TTC549 (cell line): ENCODE data around the gene SGIP1.
"Not testable (repeated sequence)": the region's sequence is repeated elsewhere in the genome, so short reads cannot be mapped to it uniquely, and the experiment has no call there.

ENCODE experiments used
- FAIRE-seq: peaks from 2 replicates; lab custom pipeline; 2012; peaks lifted over from hg19 to GRCh38; lab: Jason Lieb, UNC

The SGIP1 gene

GRCh38 chr1:66770240-66770639 lies 236.3 kb downstream of the SGIP1 start:
- no peak for FAIRE-seq

GRCh38 chr1:66770694-66771093 lies 236.7 kb downstream of the SGIP1 start:
- FAIRE-seq = no peak

- FAIRE-seq = no peak
Measured at GRCh38 chr1:66773227-66773626, 239.3 kb downstream of the SGIP1 start.

GRCh38 chr1:66774438-66774837 lies 240.5 kb downstream of the SGIP1 start:
- no peak for FAIRE-seq

- FAIRE-seq = no peak
Measured at GRCh38 chr1:66775646-66776045, 241.7 kb downstream of the SGIP1 start.

- no peak for FAIRE-seq
Measured at GRCh38 chr1:66777831-66778230, 243.9 kb downstream of the SGIP1 start.

- FAIRE-seq = no peak
Measured at GRCh38 chr1:66778266-66778665, 244.3 kb downstream of the SGIP1 start.

- FAIRE-seq = no peak
Measured at GRCh38 chr1:66778969-66779368, 245.0 kb downstream of the SGIP1 start.

- FAIRE-seq = no peak
Measured at GRCh38 chr1:66779475-66780078, 245.6 kb downstream of the SGIP1 start.

GRCh38 chr1:66785800-66786199 lies 251.8 kb downstream of the SGIP1 start:
- not testable (repeated sequence) for FAIRE-seq

- no peak for FAIRE-seq
Measured at GRCh38 chr1:66787641-66788040, 253.7 kb downstream of the SGIP1 start.

- no peak for FAIRE-seq
Measured at GRCh38 chr1:66788231-66788939, 254.4 kb downstream of the SGIP1 start.

- FAIRE-seq = no peak
Measured at GRCh38 chr1:66791621-66792610, 258.0 kb downstream of the SGIP1 start.

- FAIRE-seq = not testable (repeated sequence)
Measured at GRCh38 chr1:66795839-66796238, 261.9 kb downstream of the SGIP1 start.
